Measurements from ENCODE around the gene TUBB4A.
"Not testable (repeated sequence)": the region's sequence is repeated elsewhere in the genome, so short reads cannot be mapped to it uniquely, and the experiment has no call there.

The TUBB4A gene

GRCh38 chr19:6501740-6502648, at the start of gene TUBB4A:
Gene TUBB4A, minus strand, starts transcription at chr19:6502309. Its CDS starts 97 bp downstream, at chr19:6502212.
- peaks cover 61% of the 10 kb centered on the region for H3K4me1 ChIP-seq
- H3K27me3 ChIP-seq: no peaks in the 10 kb centered on the region
- H3K9ac ChIP-seq: peak within 1 kb of the TSS; percentile 84
- no peaks in the 10 kb centered on the region for H3K9me3 ChIP-seq
- H3K27ac ChIP-seq: peak within 1 kb of the TSS; percentile 82
- peaks cover 14% of the 10 kb centered on the region for H4K20me1 ChIP-seq
- H3K36me3 ChIP-seq: peaks cover 30% of the 10 kb centered on the region
- peak within 1 kb of the TSS; percentile 86 for H3K4me2 ChIP-seq
- H3K4me3 ChIP-seq: peak within 1 kb of the TSS; percentile 87
- no peak for TF ChIP-seq Cebpa-rat (IDR thresholded peaks at IDR 0.05)

DNA sequence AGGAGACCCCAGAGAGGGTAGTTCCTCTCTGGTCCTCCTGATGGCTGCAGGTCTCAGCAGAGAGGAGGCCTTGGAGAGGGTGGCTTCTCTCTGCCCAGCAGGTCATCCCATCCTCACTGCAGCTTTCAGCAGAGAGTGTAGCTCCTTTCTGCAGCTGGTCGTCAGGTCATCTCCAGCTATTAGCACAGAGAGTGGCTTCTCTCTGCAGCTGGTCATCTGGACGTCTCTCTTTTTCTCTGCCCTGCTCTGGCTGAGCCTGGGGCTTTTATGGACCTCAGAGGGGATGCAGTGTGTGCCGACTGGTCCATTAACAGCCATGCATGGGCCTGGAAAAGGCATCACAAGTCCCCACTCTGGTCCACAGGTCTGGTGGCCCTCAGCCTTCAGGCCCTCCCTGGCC, 49.0 kb upstream of the TUBB4A start:
- Histone ChIP-seq H3K36me3 (no peaks in the 10 kb centered on the region), H3K27ac (no peak overlapping the region), H3K4me3 (no peak overlapping the region), H3K9ac (no peak overlapping the region), H3K4me1 (peaks cover 15% of the 10 kb centered on the region), H3K4me2 (no peak overlapping the region), H3K9me3 (peaks cover 35% of the 10 kb centered on the region), H4K20me1 (no peaks in the 10 kb centered on the region), H3K27me3 (no peaks in the 10 kb centered on the region)
- TF ChIP-seq Cebpa-rat (IDR thresholded peaks at IDR 0.05): no peak

GRCh38 chr19:6550679-6551078, 48.6 kb upstream of the TUBB4A start:
- H3K4me1 ChIP-seq: peaks cover 14% of the 10 kb centered on the region
- not testable (repeated sequence) for H3K36me3 ChIP-seq, H3K27ac ChIP-seq, H4K20me1 ChIP-seq, H3K4me3 ChIP-seq, H3K9ac ChIP-seq, H3K4me2 ChIP-seq, H3K27me3 ChIP-seq
- H3K9me3 ChIP-seq: peaks cover 40% of the 10 kb centered on the region

DNA sequence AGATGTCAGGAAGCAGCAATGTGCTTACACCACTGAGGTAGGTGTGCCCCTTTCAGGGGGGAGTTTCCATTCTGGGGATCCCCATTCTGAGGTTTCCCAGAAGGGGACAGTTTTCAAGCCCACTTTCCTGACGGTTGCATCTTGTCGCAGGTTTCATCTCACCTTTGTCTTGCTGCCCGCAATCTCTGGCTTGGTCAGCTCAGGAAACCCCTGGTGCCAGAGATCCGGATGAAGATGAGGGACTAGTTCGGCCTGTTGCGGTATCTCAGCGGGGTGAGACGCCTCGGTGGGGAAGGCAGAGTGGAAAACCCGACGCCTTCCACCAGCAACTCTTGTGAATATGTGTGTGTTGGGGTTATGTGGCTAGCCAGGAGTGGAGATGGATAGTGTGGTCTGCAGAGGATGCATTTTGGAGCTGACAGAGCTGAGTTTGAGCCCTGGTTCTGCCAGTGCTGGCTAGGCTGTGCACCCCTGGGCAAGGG, 41.8 kb upstream of the TUBB4A start:
- H3K27ac ChIP-seq: no peak overlapping the region
- H3K4me2 ChIP-seq: no peak overlapping the region
- H3K36me3 ChIP-seq: no peaks in the 10 kb centered on the region
- no peaks in the 10 kb centered on the region for H3K27me3 ChIP-seq
- H3K4me3 ChIP-seq: no peak overlapping the region
- peaks cover 29% of the 10 kb centered on the region for H3K9me3 ChIP-seq
- H3K9ac ChIP-seq: no peak overlapping the region
- no peak for TF ChIP-seq Cebpa-rat (IDR thresholded peaks at IDR 0.05)
- no peaks in the 10 kb centered on the region for H4K20me1 ChIP-seq
- peaks cover 7% of the 10 kb centered on the region; the same call in 1 of the 2 replicates for H3K4me1 ChIP-seq

GRCh38 chr19:6540918-6541689, 39.0 kb upstream of the TUBB4A start:
- no peak for TF ChIP-seq Cebpa-rat (IDR thresholded peaks at IDR 0.05)
- no peak overlapping the region for H3K27ac ChIP-seq

GRCh38 chr19:6539514-6539913, 37.4 kb upstream of the TUBB4A start:
- no peak overlapping the region for H3K4me2 ChIP-seq
- peaks cover 15% of the 10 kb centered on the region for H3K36me3 ChIP-seq
- H3K9me3 ChIP-seq: no peaks in the 10 kb centered on the region
- no peak overlapping the region for H3K9ac ChIP-seq
- H4K20me1 ChIP-seq: peaks cover 10% of the 10 kb centered on the region
- H3K27ac ChIP-seq: no peak overlapping the region
- no peaks in the 10 kb centered on the region for H3K27me3 ChIP-seq
- peaks cover 41% of the 10 kb centered on the region for H3K4me1 ChIP-seq
- H3K4me3 ChIP-seq: no peak overlapping the region
- TF ChIP-seq Cebpa-rat (IDR thresholded peaks at IDR 0.05): no peak

More at GRCh38 chr19:6540918-6541689, 39.0 kb upstream of the TUBB4A start:
- Histone ChIP-seq H3K9me3 (peaks cover 9% of the 10 kb centered on the region), H3K27me3 (no peaks in the 10 kb centered on the region), H3K4me1 (peaks cover 34% of the 10 kb centered on the region), H3K4me3 (no peak overlapping the region), H3K4me2 (no peak overlapping the region), H3K9ac (no peak overlapping the region), H4K20me1 (no peaks in the 10 kb centered on the region), H3K36me3 (no peaks in the 10 kb centered on the region)

GRCh38 chr19:6535558-6536137, 33.5 kb upstream of the TUBB4A start:
- peaks cover 63% of the 10 kb centered on the region for H3K4me1 ChIP-seq
- TF ChIP-seq Cebpa-rat (IDR thresholded peaks at IDR 0.05): no peak
- H3K9me3 ChIP-seq: no peaks in the 10 kb centered on the region
- H4K20me1 ChIP-seq: peaks cover 22% of the 10 kb centered on the region
- peak overlapping the region; percentile 63 for H3K4me2 ChIP-seq
- H3K4me3 ChIP-seq: no peak overlapping the region
- H3K27ac ChIP-seq: 0 out of 2 replicates have a peak overlapping the region, but pooled peaks have one; percentile 23
- H3K9ac ChIP-seq: no peak overlapping the region
- peaks cover 17% of the 10 kb centered on the region for H3K36me3 ChIP-seq
- H3K27me3 ChIP-seq: no peaks in the 10 kb centered on the region

- TF ChIP-seq Cebpa-rat (IDR thresholded peaks at IDR 0.05): no peak
- Histone ChIP-seq H3K27ac (no peak overlapping the region), H3K4me1 (peaks cover 74% of the 10 kb centered on the region), H3K4me3 (no peak overlapping the region), H3K27me3 (no peaks in the 10 kb centered on the region), H3K36me3 (peaks cover 17% of the 10 kb centered on the region), H3K9me3 (no peaks in the 10 kb centered on the region), H4K20me1 (peaks cover 22% of the 10 kb centered on the region), H3K9ac (no peak overlapping the region), H3K4me2 (no peak overlapping the region)
Measured at GRCh38 chr19:6534451-6535093, 32.5 kb upstream of the TUBB4A start.

GRCh38 chr19:6533746-6534418, 31.8 kb upstream of the TUBB4A start:
- no peak overlapping the region for H3K4me3 ChIP-seq
- H3K4me1 ChIP-seq: peaks cover 74% of the 10 kb centered on the region
- peak overlapping the region; percentile 14; the same call in 1 of the 2 replicates for H3K4me2 ChIP-seq
- H4K20me1 ChIP-seq: peaks cover 22% of the 10 kb centered on the region
- no peaks in the 10 kb centered on the region for H3K9me3 ChIP-seq
- peaks cover 17% of the 10 kb centered on the region for H3K36me3 ChIP-seq
- H3K27me3 ChIP-seq: no peaks in the 10 kb centered on the region
- TF ChIP-seq Cebpa-rat (IDR thresholded peaks at IDR 0.05): no peak
- H3K9ac ChIP-seq: no peak overlapping the region
- H3K27ac ChIP-seq: no peak overlapping the region
